ENCODE results near the gene CSRNP3.
A peak's percentile ranks its signal among the peaks of the same experiment; 100 is the strongest.

Gene CSRNP3

GRCh38 chr2:165544897-165545296 is 75.4 kb downstream of the CSRNP3 start:
- H4K20me1 ChIP-seq (ENCODE audit: insufficient read depth, low read length, poor library complexity, severe bottlenecking) = no peaks in the 10 kb centered on the region
- no peaks in the 10 kb centered on the region for H3K36me3 ChIP-seq (ENCODE audit: insufficient read depth, low read length)
- H3K9me3 ChIP-seq (ENCODE audit: insufficient read depth, low read depth, low read length) = no peaks in the 10 kb centered on the region
- H3K27me3 ChIP-seq (ENCODE audit: insufficient read depth, low read length, poor library complexity, severe bottlenecking) = no peaks in the 10 kb centered on the region
- no peak overlapping the region for H3K4me3 ChIP-seq (ENCODE audit: low read length, poor library complexity, severe bottlenecking)
- no peaks in the 10 kb centered on the region for H3K4me1 ChIP-seq (ENCODE audit: insufficient read depth, low read length, poor library complexity, severe bottlenecking)
- TF ChIP-seq EZH2phosphoT487 (IDR thresholded peaks at IDR 0.05; ENCODE audit: borderline replicate concordance) (no peak), CTCF (conservative IDR thresholded peaks at IDR 0.05; ENCODE audit: low read length) (no peak)
- no peak overlapping the region for H2AFZ ChIP-seq (ENCODE audit: low read length)
- no peaks in the 10 kb centered on the region for H3F3A ChIP-seq (ENCODE audit: low read depth)
- no peaks in the 10 kb centered on the region for H3K79me2 ChIP-seq (ENCODE audit: insufficient read depth, low read length)
- no peak overlapping the region for H3K4me2 ChIP-seq (ENCODE audit: low read depth, low read length, poor library complexity, severe bottlenecking)
- no peak overlapping the region for H3K9ac ChIP-seq (ENCODE audit: low read depth, low read length, poor library complexity, severe bottlenecking)
- no peaks in the 10 kb centered on the region for H3K9me2 ChIP-seq (replicated peaks; ENCODE audit: low read depth, low read length)

- TF ChIP-seq EZH2phosphoT487 (IDR thresholded peaks at IDR 0.05; ENCODE audit: borderline replicate concordance) = no peak
- no peak for TF ChIP-seq CTCF (conservative IDR thresholded peaks at IDR 0.05; ENCODE audit: low read length)
- no peaks in the 10 kb centered on the region for H3K9me3 ChIP-seq (ENCODE audit: insufficient read depth, low read depth, low read length)
Measured at GRCh38 chr2:165547900-165548299, 78.4 kb downstream of the CSRNP3 start.

GRCh38 chr2:165549619-165550018 is 80.1 kb downstream of the CSRNP3 start:
- Histone ChIP-seq H3K9ac (ENCODE audit: low read depth, low read length, poor library complexity, severe bottlenecking) (no peak overlapping the region), H2AFZ (ENCODE audit: low read length) (0 out of 2 replicates have a peak overlapping the region, but pooled peaks have one; percentile 11), H3K4me2 (ENCODE audit: low read depth, low read length, poor library complexity, severe bottlenecking) (no peak overlapping the region), H3K27me3 (ENCODE audit: insufficient read depth, low read length, poor library complexity, severe bottlenecking) (no peaks in the 10 kb centered on the region), H3K4me3 (ENCODE audit: low read length, poor library complexity, severe bottlenecking) (no peak overlapping the region), H3K9me2 (replicated peaks; ENCODE audit: low read depth, low read length) (no peaks in the 10 kb centered on the region), H3K79me2 (ENCODE audit: insufficient read depth, low read length) (no peaks in the 10 kb centered on the region), H4K20me1 (ENCODE audit: insufficient read depth, low read length, poor library complexity, severe bottlenecking) (no peaks in the 10 kb centered on the region), H3K9me3 (ENCODE audit: insufficient read depth, low read depth, low read length) (no peaks in the 10 kb centered on the region), H3K4me1 (ENCODE audit: insufficient read depth, low read length, poor library complexity, severe bottlenecking) (no peaks in the 10 kb centered on the region), H3F3A (ENCODE audit: low read depth) (no peaks in the 10 kb centered on the region), H3K36me3 (ENCODE audit: insufficient read depth, low read length) (no peaks in the 10 kb centered on the region)
- TF ChIP-seq EZH2phosphoT487 (IDR thresholded peaks at IDR 0.05; ENCODE audit: borderline replicate concordance) (no peak), CTCF (conservative IDR thresholded peaks at IDR 0.05; ENCODE audit: low read length) (no peak)

More at GRCh38 chr2:165547900-165548299, 78.4 kb downstream of the CSRNP3 start:
- no peaks in the 10 kb centered on the region for H4K20me1 ChIP-seq (ENCODE audit: insufficient read depth, low read length, poor library complexity, severe bottlenecking)
- no peaks in the 10 kb centered on the region for H3K4me1 ChIP-seq (ENCODE audit: insufficient read depth, low read length, poor library complexity, severe bottlenecking)
- H3K4me3 ChIP-seq (ENCODE audit: low read length, poor library complexity, severe bottlenecking) = no peak overlapping the region
- no peaks in the 10 kb centered on the region for H3F3A ChIP-seq (ENCODE audit: low read depth)
- no peak overlapping the region for H3K4me2 ChIP-seq (ENCODE audit: low read depth, low read length, poor library complexity, severe bottlenecking)
- no peak overlapping the region for H3K9ac ChIP-seq (ENCODE audit: low read depth, low read length, poor library complexity, severe bottlenecking)
- H2AFZ ChIP-seq (ENCODE audit: low read length) = no peak overlapping the region
- H3K27me3 ChIP-seq (ENCODE audit: insufficient read depth, low read length, poor library complexity, severe bottlenecking) = no peaks in the 10 kb centered on the region
- H3K36me3 ChIP-seq (ENCODE audit: insufficient read depth, low read length) = no peaks in the 10 kb centered on the region
- no peaks in the 10 kb centered on the region for H3K79me2 ChIP-seq (ENCODE audit: insufficient read depth, low read length)
- no peaks in the 10 kb centered on the region for H3K9me2 ChIP-seq (replicated peaks; ENCODE audit: low read depth, low read length)

Data from Loucy (cell line).